Myocyte (in vitro differentiated cells): ENCODE data around the gene ABCA1. TPM values are rescaled to one million over a fixed set of nuclear protein-coding genes. Genes with fewer than 3 reads are reported as not detected.
"Not testable (repeated sequence)": the region's sequence is repeated elsewhere in the genome, so short reads cannot be mapped to it uniquely, and the experiment has no call there.

ENCODE experiments used
- DNase-seq: peaks from one replicate; pipeline ENCODE4 v3.0.0-alpha.2; 2012; ENCODE audit warnings: low read depth
- total RNA-seq: library from RNA; depleted of rRNA; stranded (reverse); fragments of >200 nt; gene quantifications from 2 replicates; pipeline ENCODE4 v1.2.3, GENCODE V29; 2014

ABCA1 gene
- total RNA-seq, 1 donor from 2014 or later = 23.7 TPM

DNA sequence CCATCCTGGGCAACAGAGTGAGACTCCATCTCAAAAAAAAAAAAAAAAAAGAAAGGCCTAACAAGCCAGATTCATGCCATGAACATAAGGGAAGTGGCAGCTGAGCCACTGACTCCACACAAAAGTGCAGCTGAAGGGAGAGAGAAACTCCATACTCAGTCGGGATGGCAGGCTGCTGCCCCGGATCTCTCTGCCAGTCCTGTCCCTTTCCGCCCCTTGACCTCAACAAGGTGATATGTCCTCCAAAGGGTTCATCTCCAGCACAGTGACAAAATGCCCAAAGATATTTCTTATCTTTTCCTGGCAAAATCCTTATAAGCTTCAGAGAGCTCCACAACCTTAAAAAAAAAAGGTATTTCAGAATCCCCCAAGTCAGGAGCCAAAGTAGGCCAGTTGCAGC lies 52.6 kb downstream of the ABCA1 start:
- no peak for DNase-seq

DNA sequence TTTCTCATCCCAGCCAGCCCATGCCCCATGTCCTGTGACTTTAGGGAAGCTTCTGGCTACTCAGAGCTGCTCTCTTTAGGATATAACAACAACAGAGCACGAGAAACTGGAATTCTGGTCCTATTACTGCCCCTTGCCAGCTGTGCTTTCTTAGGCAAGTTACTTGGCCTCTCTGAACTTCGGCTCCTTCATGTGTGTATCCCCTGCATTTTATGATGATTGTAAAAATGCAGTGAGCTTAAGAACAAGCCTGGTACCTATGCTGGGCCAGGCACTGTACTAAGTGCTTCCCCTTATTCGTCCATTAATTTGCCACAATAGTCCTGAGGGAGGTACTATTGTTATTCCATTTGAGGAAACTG lies 54.5 kb downstream of the ABCA1 start:
- DNase-seq = no peak

DNA sequence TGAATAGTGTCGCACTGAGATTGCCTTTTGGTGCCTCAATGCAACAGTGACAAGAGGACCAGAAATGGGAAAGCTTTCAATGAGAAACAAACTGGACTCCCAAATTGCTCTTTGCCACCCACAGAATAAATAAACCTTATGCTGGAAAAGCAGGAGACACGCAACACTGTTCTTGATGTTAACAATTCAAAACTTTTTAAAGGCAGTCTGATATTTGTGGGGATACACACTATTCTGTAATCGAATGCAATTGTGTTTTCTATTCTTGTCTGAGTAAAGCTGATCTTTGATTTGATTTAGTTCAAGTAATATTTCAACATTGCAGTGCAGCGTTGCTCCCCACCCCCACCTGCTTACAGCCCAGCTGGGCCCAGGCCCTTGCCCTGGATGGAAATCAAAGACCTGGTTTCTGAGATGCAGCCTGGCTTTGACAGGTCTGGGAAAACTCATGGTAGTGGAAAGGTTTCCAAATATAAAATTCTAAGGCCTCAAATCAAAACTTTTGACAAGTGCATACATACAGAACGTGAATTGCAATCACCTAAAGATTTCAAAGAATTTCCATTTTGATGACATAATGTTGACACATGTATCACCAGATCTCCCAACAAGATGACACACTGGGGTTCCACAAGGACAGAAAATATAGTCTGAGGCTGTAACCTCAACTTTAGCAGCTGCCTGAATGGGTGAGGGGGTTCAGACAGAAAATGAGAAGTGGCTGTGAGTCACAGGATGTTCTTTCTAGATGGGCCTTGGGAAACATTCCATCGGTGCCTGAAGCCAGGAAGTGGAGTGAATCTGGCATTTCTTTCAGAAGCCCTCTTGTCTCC lies 55.1 kb downstream of the ABCA1 start:
- DNase-seq = peak; percentile 95

DNA sequence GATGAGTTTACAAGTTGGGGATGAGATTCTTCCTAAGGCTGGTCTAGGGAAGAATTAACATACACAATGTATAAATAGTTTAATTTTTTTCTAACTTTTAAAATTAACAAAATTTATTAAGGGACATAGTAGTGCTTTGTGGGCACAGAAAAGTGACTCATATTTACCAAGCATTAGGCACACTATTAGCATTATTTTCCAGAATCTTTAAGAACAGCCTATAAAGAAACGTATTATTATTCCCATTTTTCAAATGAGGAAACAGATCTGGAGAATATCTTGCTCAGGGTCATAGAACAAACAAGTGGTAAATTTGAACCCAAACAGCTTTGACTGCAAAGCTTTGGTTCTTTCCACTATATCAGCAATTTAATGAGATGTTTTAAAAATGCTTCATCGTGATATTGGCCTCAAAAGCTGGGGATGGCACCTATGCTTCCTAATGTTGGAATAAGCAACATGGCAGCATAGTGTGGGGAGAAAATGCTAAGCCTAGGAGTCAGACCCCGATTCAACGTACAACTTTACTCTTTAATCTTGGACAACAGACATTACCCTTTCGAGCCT lies 55.9 kb downstream of the ABCA1 start:
- no peak for DNase-seq

DNA sequence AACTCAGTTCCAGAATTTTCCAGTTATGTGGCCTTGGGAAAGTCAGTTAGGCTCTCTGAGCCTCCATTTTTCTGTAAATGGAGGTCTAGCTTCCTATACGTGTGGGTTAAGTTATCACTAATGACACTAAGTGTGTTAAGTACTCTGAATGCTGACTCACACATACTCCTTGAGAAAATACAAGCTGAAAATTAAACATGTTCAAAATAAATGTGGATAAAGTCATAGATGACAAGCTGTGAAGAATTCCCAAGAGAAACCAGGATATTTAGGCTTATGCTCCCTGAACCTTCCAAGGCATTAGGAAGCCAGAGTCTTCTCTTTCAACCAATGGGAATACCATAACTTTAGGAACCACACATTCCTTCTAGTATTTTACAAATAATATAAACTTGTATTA lies 58.1 kb downstream of the ABCA1 start:
- DNase-seq = no peak

DNA sequence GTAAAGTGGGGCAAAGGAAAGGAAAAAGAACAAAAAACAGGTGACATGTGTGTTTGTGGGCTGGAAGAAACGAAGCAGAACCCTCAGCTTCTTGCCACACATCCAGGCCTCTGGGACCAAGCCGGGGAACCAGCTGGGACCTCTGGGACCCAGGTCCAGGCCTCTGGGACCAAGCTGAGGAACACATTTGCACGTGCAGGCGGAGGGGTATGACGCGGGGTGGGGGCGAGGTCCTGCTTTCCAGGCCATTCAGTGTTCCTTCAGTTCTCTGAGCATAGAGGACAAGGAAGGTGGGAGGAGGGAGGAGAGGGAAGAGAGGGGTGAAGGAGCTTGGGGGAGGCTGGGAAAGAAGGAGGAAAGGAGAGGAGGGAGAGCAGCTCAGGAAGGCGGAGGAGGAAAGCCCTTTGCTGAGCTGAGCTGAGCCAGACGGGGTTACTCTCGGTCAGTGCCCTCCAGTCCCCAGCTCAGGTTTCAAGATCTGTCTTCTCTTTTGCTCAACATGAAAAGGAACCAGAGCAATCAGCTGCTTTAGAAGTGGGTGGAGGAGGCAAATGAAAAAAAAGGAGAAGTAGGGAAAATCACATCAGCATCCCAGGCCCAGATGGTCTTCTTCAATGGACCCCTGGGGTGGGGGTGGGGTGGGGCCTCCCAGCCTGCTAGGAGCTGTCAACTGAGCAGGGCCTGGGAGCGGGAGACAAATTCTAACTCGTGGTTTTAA lies 59.1 kb downstream of the ABCA1 start:
- peak; percentile 92 for DNase-seq

DNA sequence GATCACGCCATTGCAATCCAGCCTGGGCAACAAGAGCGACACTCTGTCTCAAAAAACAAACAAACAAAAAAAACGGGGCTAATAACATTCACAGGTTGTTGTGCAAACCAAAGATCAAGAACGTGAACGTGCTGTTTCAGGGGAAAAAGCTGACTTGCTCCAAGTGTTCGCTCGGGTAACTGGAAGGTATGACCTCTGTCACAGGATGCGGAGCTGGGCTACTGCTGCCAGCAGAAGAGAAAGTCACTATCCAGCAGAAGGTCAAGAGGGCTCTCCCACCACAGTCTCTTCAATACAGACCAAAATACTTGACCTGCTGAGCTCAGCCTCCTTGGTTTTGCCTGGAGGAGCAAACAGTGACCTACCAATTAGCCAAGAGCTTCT lies 59.7 kb downstream of the ABCA1 start:
- peak; percentile 26 for DNase-seq

DNA sequence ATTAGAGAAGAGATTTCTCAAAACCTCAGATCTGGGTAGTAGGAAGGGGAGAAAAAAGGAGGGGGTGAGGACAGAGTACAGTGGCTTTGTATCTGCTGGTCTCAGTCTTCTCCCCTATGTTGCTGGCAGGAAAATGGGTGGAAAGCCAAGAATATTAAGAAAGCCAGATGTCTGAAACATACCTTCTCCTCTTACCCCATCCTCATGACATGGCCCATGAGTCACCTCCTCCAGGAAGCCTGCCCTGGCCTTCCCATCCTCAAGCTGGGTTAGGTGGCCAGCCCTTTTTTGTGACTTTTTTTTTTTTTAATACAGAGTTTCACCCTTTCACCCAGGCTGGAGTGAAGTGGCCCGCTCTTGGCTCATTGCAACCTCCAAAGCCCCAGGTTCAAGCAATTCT lies 61.8 kb downstream of the ABCA1 start:
- DNase-seq = no peak

DNA sequence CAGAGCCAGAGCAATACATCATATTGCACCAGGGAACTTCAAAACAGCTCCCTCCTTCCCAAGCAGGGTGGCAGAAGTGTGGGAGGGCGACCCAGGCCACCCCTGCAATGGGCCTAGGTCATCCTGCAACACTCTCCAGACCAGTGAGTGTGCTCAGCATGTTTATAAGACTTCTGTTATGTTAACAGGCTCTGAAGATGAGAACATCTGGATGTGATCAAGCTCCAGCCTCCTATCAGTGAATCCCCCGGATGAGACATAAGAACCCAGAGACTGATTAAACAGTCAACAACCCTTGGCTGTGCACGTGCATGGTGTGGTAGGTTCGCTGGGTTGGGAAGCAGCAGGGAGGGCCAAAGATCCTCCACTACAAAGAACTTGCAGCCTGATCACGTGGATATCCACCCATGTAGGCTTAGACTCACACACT lies 63.3 kb downstream of the ABCA1 start:
- no peak for DNase-seq

DNA sequence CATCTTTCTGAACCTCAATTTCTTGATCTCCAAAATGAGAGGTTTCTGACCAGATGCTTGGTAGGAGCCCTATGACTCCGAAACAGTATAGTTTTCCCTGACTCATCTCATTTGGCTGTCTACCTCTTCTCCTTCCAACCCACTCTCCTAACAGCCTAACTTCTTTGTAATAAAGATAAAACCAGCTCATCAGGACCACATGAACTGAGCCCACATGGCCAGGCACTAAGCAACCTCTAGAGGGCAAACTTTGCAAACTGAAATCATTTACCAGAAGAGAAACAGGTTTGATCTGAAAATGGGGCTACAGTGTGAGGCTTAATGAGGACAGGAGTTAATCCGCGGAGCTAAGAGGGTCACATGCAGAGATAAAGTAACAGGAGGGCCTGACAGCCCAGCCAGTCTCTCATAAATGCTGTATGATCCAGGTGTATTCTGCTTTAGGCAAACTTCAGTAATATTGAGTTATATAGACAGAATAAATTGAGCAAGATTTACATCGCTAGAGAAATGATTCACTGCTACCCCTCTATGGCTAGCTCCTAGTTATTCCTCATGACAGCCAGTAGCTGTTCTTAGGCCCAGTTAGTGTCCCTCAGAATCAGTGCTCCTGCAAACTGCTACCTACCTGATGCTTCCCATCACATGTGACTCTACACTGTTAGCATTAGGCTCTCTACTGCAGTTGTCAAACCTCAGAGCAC lies 64.6 kb downstream of the ABCA1 start:
- DNase-seq = peak; percentile 76

DNA sequence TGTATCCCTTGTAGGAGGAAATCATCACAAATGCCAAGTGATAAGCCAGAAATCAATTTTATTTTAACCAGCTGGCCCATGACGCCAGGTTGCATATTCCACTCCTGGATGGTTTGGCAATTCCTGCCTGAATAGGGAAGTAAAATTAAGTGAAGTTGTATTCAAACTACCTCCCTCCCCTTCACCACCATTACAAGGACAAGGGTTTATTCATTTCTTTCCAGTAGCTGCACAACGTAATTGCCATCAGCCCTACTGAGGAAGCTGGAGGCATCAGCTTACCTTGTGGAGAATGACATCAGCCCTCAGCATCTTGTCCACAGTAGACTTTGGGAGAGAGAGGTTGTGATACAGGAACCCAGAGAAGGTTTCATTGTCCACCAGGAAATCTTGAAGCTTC lies 66.6 kb downstream of the ABCA1 start:
- no peak for DNase-seq

DNA sequence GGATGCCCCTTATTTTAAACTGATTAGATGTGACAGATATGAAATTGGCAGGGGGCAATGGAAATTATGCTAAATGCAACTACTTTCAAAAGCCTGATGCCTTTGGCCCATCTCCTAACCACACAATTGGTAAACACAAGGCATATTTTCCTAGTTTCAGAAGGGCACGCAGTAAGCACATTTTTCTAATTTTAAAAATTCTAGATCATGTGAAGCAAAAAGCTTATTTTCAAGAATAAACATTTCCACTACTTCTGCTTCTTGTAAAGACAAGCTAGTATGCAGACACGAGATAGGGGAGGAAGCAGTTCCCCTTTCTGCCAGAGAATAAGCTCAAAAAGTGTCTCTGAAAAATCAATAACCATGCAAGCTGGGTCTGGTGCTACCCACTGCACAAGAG lies 67.7 kb downstream of the ABCA1 start:
- no peak for DNase-seq

DNA sequence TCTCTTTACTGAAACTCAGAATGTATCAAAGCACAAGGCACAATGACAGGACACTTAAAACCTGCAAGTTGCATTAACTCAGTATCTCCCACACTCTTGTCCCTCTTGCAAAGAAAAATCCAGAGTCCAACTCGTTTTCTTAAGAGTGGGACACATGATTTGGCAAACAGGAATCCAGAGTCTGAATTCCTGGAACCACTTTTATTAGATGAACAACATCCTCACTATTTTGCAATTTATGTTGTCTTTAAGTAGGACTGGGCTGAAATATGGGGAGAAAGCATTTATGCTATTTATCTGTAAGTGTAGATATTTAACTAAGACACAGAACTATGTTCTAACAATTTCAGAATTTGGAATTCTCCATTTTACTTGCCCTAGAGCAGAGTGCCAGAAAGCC lies 69.1 kb downstream of the ABCA1 start:
- no peak for DNase-seq

DNA sequence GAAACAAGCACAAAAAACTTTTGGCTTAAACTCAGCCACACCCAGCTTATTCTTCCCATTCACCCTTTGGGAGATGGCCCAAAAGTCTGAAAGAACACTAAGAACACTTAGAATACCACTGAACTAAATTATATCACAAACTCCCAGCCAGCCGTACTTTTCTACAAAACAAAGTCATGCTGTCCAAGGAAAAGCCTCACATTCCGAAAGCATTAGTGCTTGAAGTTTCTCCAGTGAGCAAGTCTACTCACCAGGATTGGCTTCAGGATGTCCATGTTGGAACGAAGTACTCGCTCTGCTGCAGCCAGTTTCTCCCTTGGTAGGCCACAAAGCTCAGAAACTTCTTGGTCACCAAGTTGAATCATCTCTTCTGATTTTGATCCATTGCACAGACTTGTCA lies 69.7 kb downstream of the ABCA1 start:
- DNase-seq = no peak

DNA sequence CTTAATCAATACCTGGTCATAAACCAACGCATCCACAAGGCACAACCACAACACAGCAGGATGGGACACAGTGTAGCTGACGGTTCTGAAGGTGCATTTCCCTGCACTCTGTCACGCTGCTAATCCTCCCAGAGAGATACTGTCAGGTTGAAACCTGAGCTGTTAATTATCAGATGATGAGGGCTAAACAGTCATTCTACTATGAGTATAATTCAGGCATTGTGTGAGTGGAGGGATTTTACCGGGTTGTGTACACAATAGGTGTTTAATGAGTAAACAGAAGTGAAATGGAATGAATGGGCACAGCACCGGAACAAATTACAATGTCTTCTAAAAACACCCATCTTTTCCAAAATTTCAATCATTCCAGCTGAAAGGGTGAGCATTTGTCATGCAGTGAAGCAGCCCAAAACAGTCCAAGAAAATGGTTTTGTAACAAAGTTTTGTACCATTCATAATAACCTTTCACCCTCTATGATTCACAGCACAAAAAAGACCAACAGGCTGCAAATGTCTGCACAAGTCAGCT lies 71.5 kb downstream of the ABCA1 start:
- DNase-seq = no peak

DNA sequence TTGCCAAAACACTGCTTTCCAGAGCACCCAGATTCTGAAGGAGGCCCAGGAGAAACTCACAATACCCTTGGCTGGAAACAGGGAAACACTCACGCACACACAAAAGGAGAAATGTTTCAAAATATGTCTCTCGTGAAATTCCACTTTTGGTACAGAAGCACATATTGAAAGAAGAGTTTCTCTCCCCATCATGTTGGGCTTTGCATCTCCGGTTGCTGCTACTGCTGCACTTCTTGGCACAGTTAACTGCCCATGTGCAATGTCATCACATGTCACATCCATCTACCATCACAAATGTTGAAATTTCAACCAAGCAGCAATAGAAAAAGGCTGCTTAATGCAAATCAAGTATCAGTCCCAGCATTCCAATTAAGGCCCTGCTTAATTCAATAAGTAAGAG lies 72.1 kb downstream of the ABCA1 start:
- no peak for DNase-seq

DNA sequence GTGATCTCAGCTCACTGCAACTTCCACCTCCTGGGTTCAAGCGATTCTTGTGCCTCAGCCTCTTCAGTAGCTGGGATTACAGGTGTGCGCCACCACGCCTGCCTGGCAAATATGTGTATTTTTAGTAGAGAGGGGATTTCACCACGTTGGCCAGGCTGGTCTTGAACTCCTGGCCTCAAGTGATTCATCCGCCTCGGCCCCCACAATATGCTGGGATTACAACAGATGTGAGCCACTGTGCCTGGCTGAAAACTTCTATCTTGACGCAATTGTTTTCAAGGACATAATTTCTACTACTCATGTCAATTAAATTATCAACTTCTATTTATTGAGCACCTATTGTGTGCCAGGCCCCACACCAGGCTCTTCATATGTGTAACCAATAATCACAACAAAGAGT lies 72.7 kb downstream of the ABCA1 start:
- DNase-seq = not testable (repeated sequence)

DNA sequence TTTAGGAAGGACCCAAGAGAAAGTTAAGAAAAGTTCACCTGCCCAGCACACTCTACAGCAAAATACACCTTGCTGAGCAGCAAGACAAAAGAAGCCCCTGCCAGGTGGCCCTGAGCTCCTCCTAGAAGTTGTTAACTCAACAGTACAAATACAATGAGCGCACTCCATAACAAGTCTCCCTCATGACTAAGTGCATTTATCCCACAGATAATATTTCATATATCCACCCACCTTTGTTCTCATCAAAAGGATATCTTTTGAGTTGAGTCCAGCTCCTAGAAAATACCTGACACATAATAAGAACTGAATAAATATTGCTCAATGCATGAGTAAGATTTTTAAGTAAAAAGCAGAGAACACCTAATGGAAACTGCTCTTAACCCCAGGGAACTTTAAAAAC lies 73.3 kb downstream of the ABCA1 start:
- DNase-seq = no peak

DNA sequence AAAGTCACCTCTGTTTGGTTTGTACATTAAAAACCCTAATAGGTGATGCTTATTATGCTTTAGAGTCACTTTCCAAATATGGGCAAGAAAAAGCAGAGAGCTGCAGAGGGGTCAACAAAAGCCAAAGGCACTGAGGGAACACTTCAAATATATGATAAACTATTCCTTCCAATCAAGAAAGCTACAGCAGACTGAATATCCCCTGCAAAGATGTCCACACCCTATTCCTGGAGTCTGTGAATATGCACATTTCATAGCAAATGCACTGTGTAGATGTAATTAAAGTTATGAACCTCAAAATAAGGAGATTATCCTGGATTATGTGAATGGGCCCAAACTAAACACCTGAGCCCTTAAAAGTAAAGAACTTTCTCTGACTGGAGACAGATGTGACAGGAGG lies 74.3 kb downstream of the ABCA1 start:
- DNase-seq = no peak

DNA sequence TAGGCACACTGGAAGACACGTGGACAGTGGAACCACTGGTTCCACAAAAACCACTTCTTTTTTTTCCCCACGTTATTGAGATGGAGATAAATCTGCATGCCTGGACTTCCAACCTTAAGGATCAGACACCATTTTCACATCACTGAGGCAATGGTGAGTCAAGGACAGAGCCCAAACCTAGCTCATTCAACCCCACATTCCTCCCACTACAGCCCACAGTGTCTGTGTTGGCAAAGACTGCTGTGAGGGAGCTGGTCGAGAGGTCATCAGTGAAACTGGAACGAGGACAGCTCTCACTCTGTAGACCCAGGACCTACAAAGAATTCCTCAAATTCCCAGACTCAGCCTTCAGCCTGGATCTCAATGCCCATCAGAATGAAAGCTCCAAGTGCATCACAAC lies 74.8 kb downstream of the ABCA1 start:
- DNase-seq = no peak

DNA sequence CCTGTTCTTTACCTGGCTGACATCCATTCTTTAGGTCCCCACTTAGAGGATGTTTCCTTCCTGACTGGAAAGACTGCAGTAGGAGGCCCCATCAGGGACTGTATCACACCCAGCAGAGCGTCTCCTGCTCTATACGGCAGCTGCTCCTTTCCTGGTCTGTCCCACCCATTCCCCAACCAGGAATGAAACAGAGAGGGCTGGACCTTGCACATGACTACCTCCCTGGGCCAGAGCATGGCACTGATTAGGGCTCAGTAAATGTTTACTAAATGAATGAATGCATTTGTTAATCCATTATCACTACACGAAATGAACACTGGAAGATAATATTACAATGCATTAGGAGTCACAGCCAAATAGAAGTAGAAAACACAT lies 76.4 kb downstream of the ABCA1 start:
- no peak for DNase-seq
